Activated T-cell treated with anti-CD3 and anti-CD28 coated beads for 24 hours (primary cell): ENCODE data around the gene ADAMTS10.
"Not testable (repeated sequence)": the region's sequence is repeated elsewhere in the genome, so short reads cannot be mapped to it uniquely, and the experiment has no call there.

ENCODE experiments used
- DNase-seq: peaks from one replicate; pipeline ENCODE4 v3.0.0-alpha.2; 2020; ENCODE audit warnings: low read depth

The ADAMTS10 gene

GRCh38 chr19:8610041-8610935 lies at the start of gene ADAMTS10:
ADAMTS10 (minus strand) TSS chr19:8610715; CDS start chr19:8605710, 5,005 bp downstream.
- no peak for DNase-seq

- DNase-seq = no peak
Observed at GRCh38 chr19:8659905-8660304, 49.4 kb upstream of the ADAMTS10 start.

- no peak for DNase-seq
Observed at GRCh38 chr19:8657869-8658268, 47.4 kb upstream of the ADAMTS10 start.

GRCh38 chr19:8655340-8655709 lies 44.8 kb upstream of the ADAMTS10 start:
- no peak for DNase-seq

- DNase-seq = peak; percentile 57
Observed at GRCh38 chr19:8654591-8655339, 44.2 kb upstream of the ADAMTS10 start.

DNA sequence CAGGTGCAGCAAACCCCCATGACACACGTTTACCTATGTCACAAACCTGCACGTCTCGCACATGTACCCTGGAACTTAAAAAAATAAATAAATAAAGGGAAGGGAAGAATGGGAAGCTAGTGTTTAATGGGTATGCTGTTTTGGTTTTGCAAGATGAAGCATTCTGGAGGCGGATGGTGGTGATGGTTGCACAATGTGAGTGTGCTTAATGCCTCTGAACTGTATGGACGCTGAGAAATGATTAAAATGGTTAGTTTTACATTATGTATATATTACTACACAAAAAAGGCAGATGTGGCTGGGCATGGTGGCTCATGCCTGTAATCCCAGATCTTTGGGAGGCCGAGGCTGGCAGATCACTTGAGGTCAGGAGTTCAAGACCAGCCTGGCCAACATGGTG lies 37.7 kb upstream of the ADAMTS10 start:
- DNase-seq = no peak

- no peak for DNase-seq
Observed at GRCh38 chr19:8643860-8644653, 33.5 kb upstream of the ADAMTS10 start.

DNA sequence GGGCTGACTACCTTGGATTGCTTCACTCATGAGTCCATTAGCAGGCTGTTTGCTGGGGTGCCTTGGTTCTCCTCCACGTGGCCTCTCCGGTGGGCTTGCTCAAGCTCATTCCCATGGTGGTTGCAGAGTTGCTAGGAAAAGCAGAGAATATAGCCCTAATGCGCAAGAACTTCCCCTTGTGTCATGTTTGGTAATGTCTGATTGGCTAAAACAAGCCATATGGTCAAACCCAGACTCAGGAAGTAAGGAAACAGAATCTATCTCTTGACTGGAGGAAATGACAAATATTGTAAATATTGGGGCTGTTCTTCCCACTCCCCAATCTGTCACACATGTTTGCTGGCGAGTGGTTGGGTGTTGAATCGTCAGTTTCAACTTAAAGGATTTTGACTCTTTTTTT lies 32.0 kb upstream of the ADAMTS10 start:
- DNase-seq = no peak

- DNase-seq = no peak
Observed at GRCh38 chr19:8641908-8642547, 31.5 kb upstream of the ADAMTS10 start.

GRCh38 chr19:8641221-8641907 lies 30.8 kb upstream of the ADAMTS10 start:
- no peak for DNase-seq

DNA sequence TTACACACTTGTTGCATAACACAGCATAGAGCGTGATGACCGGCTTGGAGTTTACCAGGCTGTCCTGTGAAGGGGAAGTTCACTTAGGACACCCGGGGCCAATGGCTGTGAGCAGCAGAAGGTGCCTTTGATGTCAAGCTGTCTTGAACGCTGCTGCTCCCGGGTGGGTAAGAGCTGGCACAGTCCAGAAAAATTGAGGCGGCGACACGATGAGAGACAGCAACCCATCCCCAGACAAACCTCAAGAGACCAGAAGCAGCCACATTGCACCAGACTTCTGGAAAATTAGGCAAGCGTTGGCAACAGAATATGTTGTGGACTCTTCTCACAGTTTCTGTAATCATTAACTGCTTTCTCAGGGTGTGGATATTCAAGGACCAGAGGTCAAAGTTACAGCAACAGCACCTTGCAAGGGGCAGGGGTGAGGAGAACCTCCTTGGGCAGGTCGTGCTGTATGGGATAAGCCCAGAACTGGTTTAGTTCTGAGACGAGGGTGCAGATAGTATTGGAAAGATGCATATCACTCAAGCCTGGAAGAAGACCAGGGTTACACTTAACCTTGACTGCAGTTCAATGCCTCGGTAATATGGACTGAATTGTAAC lies 30.0 kb upstream of the ADAMTS10 start:
- no peak for DNase-seq

- no peak for DNase-seq
Observed at GRCh38 chr19:8639821-8640401, 29.4 kb upstream of the ADAMTS10 start.

- DNase-seq = no peak
Observed at GRCh38 chr19:8638078-8638619, 27.6 kb upstream of the ADAMTS10 start.

GRCh38 chr19:8637070-8637469 lies 26.6 kb upstream of the ADAMTS10 start:
- DNase-seq = not testable (repeated sequence)

GRCh38 chr19:8635422-8635821 lies 24.9 kb upstream of the ADAMTS10 start:
- DNase-seq = no peak

DNA sequence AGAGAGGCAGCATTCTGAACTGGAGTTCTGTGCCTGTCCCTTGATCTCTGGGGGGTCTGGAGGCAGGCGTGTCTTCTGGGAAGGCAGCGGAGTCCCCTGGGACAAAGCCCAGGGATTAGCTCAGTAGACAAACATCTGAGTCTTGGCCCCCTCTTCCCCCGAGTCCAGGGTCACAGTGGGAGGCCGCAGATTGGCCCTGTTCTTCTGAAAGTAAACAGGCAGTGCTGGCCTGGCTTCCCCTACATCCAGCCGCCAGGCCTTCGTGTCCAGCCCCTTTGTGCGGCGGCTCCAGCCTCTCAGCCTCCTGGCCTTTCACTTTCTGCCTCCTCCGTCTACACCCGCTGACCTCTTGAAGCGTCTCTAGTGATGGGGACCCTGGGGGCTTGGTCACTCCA lies 20.9 kb upstream of the ADAMTS10 start:
- no peak for DNase-seq

- no peak for DNase-seq
Observed at GRCh38 chr19:8630796-8631424, 20.4 kb upstream of the ADAMTS10 start.

DNA sequence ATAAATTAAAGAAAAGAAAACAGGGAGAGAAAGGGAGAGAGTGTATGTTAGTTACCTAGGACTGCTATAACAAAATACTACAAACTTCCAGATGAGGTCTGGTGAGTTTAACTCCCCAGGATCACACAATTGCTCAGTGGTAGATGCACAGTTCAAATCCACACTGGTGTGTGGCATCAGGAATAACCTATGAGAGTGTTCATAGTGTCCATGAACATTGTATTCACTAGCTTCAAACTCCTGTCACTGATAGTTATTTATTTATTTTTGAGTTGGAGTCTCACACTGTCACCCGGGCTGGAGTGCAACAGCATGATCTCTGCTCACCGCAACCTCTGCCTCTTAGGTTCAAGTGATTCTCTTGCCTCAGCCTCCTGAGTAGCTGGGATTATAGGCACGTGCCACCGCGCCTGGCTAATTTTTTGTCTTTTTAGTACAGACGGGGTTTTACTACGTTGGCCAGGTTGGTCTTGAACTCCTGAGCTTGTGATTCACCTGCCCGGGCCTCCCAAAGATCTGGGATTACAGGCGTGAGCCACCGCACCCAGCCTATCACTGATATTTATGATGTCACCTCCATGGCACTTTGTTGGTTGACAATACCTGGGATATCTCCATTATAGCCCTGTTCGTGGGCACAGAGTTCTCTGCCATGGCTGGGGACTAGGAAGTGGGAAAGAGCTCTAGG lies 19.6 kb upstream of the ADAMTS10 start, which contains the start of gene NFILZ:
Gene NFILZ, plus strand, starts transcription at position 638 of the 688 bp plus-strand sequence. CDS start 46,133 bp downstream, outside the sequence.
- DNase-seq = no peak

- DNase-seq = no peak
Observed at GRCh38 chr19:8629184-8629583, 18.7 kb upstream of the ADAMTS10 start.
